Thyroid gland (tissue), 4 donors: ENCODE measurements around the gene RPN1.

Source experiments
- POLR2A ChIP-seq, 2 donors: fragments of 450-650 bp; IDR thresholded peaks; one replicate each; pipeline ENCODE4 v1.6.1; 2017; ENCODE audit warnings: antibody characterized with exemption in 2 of 2, mild to moderate bottlenecking in 2 of 2, moderate library complexity in 1 of 2
- TF ChIP-seq, protein P1 (sequence below), 6 experiments: fragments of 200-600 bp in 3 of 6; fragments of 450-650 bp in 3 of 6; sonication (generic) in 3 of 6; IDR thresholded peaks; one replicate each; pipeline ENCODE4 v1.5.1; 2016 to 2019; ENCODE audit warnings: antibody characterized with exemption in 6 of 6, mild to moderate bottlenecking in 2 of 6, inconsistent platforms in 1 of 6, moderate library complexity in 1 of 6

DNA sequence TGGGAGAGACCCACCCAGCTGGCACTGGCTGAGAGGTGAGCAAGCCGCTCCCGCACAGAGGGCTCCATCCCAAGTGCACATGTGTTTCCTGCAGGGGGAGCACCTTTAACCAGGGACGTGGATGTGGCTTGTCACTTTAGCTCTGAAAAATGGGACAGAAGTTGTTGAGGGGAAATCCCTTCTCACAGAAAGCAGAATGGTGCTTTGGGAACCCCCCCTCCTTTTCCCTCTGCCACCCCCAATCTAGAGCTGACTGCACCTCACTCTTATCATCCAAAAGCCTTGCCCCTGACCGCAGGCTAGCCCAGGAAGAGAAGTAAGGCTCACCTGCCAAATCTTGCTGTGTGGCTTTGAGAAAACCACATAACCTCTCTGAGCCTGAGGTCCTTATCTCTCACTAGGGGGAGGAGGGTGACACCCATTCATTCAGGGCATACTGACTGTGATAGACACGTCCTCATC is 77.9 kb downstream of the RPN1 start:
- TF ChIP-seq, protein P1, sequence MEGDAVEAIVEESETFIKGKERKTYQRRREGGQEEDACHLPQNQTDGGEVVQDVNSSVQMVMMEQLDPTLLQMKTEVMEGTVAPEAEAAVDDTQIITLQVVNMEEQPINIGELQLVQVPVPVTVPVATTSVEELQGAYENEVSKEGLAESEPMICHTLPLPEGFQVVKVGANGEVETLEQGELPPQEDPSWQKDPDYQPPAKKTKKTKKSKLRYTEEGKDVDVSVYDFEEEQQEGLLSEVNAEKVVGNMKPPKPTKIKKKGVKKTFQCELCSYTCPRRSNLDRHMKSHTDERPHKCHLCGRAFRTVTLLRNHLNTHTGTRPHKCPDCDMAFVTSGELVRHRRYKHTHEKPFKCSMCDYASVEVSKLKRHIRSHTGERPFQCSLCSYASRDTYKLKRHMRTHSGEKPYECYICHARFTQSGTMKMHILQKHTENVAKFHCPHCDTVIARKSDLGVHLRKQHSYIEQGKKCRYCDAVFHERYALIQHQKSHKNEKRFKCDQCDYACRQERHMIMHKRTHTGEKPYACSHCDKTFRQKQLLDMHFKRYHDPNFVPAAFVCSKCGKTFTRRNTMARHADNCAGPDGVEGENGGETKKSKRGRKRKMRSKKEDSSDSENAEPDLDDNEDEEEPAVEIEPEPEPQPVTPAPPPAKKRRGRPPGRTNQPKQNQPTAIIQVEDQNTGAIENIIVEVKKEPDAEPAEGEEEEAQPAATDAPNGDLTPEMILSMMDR (IDR thresholded peaks at IDR 0.05): no peak
- TF ChIP-seq POLR2A (IDR thresholded peaks at IDR 0.05): no peak
